Caki2 (cell line): ENCODE data around the gene SEMA4A. TPM values are rescaled to one million over a fixed set of nuclear protein-coding genes. Genes with fewer than 3 reads are reported as not detected.
A peak's percentile ranks its signal among the peaks of the same experiment; 100 is the strongest.
"Not testable (repeated sequence)": the region's sequence is repeated elsewhere in the genome, so short reads cannot be mapped to it uniquely, and the experiment has no call there.

Experiments
- DNase-seq: peaks from one replicate; pipeline ENCODE4 v3.0.0-alpha.2; 2015; ENCODE audit warnings: low read depth
- in situ Hi-C: cut with HindIII; loops from 2 replicates; pipeline ENCODE4 v1.10.0; 2016; ENCODE audit warnings: low sequenced_read_pairs, low pct_unique_long_range_greater_than_20kb, mixed read lengths
- total RNA-seq: library from RNA; depleted of rRNA; stranded (reverse); fragments of >200 nt; shearing (Covaris generic); gene quantifications from 2 replicates; pipeline ENCODE4 v1.2.3, GENCODE V29; 2014; ENCODE audit warnings: low replicate concordance

The SEMA4A gene
- total RNA-seq, 1 experiment from 2014 or later: 1.9 TPM

GRCh38 chr1:156176610-156177210 is 23.3 kb downstream of the SEMA4A start:
- no peak for DNase-seq
- in situ Hi-C loops: no loop called here

GRCh38 chr1:156177919-156178654 is 24.7 kb downstream of the SEMA4A start:
- no peak for DNase-seq
- in situ Hi-C loops: no loop called here

- in situ Hi-C loops: no loop called here
- DNase-seq: no peak
These were observed 27.1 kb downstream of the SEMA4A start for GRCh38 chr1:156180471-156180870.

GRCh38 chr1:156181391-156181924 is 28.1 kb downstream of the SEMA4A start:
- in situ Hi-C loops: not testable (repeated sequence)

GRCh38 chr1:156182010-156182779 is 28.8 kb downstream of the SEMA4A start:
- DNase-seq, in situ Hi-C loops: not testable (repeated sequence)

More at GRCh38 chr1:156181391-156181924, 28.1 kb downstream of the SEMA4A start:
- not testable (repeated sequence) for DNase-seq

- in situ Hi-C loops: not testable (repeated sequence)
These were observed 33.2 kb downstream of the SEMA4A start for GRCh38 chr1:156186347-156187177.

GRCh38 chr1:156190265-156190664 is 36.9 kb downstream of the SEMA4A start:
- DNase-seq, in situ Hi-C loops: not testable (repeated sequence)

More at GRCh38 chr1:156186347-156187177, 33.2 kb downstream of the SEMA4A start:
- not testable (repeated sequence) for DNase-seq

- in situ Hi-C loops: no loop called here
- no peak for DNase-seq
These were observed 38.0 kb downstream of the SEMA4A start for GRCh38 chr1:156191292-156191964.

GRCh38 chr1:156193208-156193487 is 39.8 kb downstream of the SEMA4A start:
- in situ Hi-C loops: no loop called here
- no peak for DNase-seq

- peak; percentile 99 for DNase-seq
- in situ Hi-C loops: no loop called here
These were observed 40.3 kb downstream of the SEMA4A start, which contains the start of gene SLC25A44 for GRCh38 chr1:156193488-156194299. Gene SLC25A44, plus strand, starts transcription at chr1:156194104. Its CDS starts 5,744 bp downstream, at chr1:156199848.

GRCh38 chr1:156194300-156194652 is 40.9 kb downstream of the SEMA4A start:
- no peak for DNase-seq
- in situ Hi-C loops: no loop called here

- in situ Hi-C loops: no loop called here
- no peak for DNase-seq
These were observed 42.5 kb downstream of the SEMA4A start for GRCh38 chr1:156195853-156196252.

- in situ Hi-C loops: no loop called here
- DNase-seq: no peak
These were observed 43.1 kb downstream of the SEMA4A start for GRCh38 chr1:156196445-156196844.

GRCh38 chr1:156198831-156199349 is 45.5 kb downstream of the SEMA4A start:
- in situ Hi-C loops: no loop called here
- DNase-seq: no peak

GRCh38 chr1:156200044-156200443 is 46.7 kb downstream of the SEMA4A start:
- in situ Hi-C loops: no loop called here
- no peak for DNase-seq

GRCh38 chr1:156203331-156203730 is 49.9 kb downstream of the SEMA4A start:
- in situ Hi-C loops: no loop called here
- DNase-seq: no peak

GRCh38 chr1:156204686-156205085 is 51.3 kb downstream of the SEMA4A start:
- in situ Hi-C loops: no loop called here

More at GRCh38 chr1:156204686-156205085, 51.3 kb downstream of the SEMA4A start:
- no peak for DNase-seq
